Cortex of kidney (tissue), 1 donor: Measurements from ENCODE around the gene CDK13.
"Not testable (repeated sequence)": the region's sequence is repeated elsewhere in the genome, so short reads cannot be mapped to it uniquely, and the experiment has no call there.

Source experiments
- DNase-seq: peaks from one replicate; lab custom pipeline; 2025; lab: John Stamatoyannopoulos, UW

CDK13 gene

DNA sequence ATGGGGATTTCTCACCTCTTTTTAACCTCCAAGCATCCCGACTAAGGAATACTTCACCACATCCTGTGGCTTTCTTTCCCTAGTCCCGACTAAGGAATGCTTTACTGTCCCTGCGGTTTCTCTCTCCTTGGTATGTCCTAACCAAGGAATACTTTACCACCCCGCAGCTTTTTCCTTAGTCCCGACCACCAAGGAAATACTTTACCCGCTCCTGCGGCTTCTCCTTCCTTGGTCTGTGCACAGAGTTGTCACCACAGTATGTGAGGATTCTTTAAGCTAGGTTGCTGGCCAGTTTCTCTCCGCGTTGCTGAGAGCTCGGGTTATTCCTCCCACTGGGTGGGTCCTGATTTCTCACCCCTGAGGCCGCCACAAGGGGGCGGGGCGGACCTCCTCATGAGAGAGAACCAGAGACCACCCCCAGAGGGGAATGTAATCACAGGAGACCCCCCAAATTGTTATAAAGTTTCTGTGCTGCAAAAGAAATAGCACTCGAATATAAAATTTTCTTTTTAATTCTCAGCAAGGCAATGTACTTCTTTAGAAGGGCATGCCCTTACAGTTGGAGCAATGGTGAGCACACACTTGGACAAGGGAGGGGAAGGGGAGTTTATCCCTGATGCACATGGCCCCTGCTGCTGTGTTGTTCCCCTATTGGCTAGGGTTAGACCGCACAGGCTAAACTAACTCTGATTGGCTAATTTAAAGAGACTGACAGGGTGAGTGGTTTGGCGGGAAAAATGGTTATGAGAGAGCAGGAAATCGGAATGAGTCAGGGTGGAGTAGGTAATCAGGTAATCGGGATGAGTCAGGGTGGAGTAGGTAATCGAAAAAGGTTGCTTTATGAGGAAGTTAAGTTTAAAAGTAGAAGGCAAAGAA lies 197.6 kb downstream of the CDK13 start:
- DNase-seq: no peak

DNA sequence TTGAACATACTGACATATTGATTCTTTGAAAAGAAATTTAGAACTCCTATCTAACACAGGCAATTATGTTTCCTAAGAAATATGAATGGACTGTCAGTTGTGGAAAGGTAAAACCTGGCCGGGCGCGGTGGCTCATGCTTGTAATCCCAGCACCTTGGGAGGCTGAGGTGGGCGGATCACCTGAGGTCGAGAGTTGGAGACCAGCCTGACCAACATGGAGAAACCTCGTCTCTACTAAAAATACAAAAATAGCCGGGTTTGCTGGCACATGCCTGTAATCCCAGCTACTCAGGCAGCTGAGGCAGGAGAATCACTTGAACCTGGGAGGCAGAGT lies 198.2 kb downstream of the CDK13 start:
- DNase-seq: not testable (repeated sequence)

DNA sequence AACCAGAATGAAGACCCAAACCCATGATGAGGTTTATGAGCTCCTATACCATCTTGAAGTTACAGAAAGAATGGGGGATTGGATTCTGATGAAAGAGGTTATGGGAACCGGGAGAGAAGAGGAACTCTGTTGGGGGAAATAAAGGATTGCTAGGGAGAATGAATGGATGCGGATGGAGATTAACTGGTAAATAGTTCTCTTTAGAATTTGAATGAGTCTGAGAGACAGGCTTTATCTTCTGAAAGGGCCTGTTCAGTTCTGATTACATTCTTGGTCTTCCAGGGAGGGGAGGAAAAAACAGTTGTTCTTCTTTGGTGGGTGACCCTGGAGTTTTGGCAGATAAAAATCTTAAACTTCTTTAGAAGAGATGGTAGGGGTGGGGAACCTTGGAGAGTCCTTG lies 198.6 kb downstream of the CDK13 start:
- DNase-seq: no peak
